Stimulated activated naive CD4-positive, alpha-beta T cell treated with Interleukin-2 at 50 U/mL for 16 hours (primary cell): Measurements from ENCODE around the gene UBE2G2.
A peak's percentile ranks its signal among the peaks of the same experiment; 100 is the strongest.

Source experiments
- DNase-seq: peaks from one replicate; lab custom pipeline; 2025; lab: John Stamatoyannopoulos, UW

Gene UBE2G2

DNA sequence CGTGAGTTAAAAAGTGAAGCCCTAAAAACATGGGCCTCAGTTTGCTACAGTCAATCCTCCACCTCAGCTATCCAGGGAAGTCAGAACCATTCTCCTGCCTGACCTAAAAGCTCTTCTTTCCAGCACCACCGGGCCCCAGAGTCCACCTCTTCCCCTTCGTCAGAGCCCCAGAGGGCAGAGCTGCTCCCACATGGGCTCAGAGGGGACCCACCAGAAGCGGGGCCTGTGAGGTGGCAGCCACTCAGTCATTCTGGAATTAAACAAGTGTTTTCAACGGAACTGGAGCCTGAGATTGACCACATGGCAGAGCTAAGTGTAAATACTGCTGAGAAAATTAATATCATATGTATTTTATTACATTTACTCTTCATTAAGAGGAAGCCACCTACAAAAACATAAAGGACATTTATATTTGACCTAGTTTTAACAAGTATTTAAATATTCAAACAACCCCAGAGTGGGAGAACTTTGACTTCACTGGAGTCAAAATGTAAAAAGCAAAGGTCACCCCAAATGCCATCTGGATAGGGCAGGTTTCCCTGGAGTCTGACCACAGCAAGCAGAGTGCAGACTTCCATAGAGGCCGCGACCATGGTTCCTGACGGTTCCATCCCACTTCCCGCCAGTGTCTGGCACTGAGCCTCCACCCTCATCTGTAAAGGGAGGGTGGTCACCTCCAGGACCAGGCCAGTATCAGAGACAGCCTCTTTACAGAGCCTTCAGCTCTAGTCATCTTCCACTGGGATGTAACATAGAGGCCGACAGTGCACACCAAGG is 14.4 kb upstream of the UBE2G2 start:
- DNase-seq, result no peak

DNA sequence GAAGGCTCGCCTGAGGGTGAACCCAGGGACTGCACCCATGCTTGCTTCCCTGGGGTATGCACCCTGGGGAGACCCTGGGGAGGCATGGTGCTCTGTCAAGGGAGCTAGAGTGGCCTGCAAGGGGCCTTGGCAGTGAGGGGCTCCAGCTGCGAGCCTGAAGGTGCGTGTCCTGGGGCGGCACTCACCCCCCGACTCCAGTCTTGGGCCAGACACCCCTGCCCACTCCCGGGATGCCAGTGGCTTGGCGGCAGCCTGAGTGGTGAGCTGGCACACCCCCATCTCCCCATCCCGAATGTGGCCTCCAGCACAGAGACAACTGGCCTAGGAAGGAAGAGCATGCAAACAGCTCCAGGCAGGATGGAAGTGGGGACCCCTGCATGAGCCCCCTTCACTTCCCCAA is 13.6 kb upstream of the UBE2G2 start:
- DNase-seq, result no peak

DNA sequence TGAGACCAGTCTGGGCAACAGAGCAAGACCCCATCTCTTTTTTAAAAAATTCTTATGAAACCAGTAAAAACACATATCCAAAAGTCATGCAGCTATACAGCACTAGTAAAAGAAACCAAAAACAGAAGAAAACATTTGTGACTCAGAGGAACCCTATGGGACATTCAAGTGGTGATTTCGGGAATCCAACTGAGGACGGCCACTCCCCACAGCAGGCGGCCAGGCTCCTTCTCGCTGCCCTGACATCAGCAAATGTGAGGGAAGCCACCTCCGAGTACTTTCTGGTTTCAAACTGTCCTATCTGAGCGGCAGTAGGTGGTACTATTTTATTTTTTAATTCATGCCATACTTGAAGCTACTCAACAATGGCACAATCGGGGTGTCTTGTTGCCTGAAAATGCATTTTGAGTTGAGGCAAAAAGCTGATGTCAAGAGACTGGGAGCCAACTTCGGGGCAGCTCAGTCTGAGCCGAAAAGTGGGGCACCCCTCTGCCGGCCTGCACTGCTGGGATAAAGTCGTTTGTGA is 12.9 kb upstream of the UBE2G2 start:
- no peak for DNase-seq

DNA sequence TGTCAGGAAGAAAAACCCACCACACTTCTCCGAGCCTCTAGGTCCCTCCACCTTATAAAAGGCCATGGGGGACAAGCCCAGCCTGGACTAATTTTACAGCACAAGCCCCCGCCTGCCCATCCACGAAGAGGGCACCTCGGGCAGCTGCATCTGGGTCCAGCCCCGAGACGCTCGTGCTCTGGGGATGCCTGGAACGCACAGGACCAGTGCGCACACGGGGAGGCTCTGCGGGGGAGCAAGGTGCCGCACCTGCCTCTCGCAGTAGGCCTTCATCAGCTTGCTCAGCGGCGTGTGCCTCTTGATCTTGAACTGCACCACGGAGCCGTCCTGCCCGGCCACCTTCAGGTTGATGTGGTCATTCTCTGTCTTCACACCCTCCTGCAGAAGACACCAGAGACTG is 12.1 kb upstream of the UBE2G2 start:
- no peak for DNase-seq

DNA sequence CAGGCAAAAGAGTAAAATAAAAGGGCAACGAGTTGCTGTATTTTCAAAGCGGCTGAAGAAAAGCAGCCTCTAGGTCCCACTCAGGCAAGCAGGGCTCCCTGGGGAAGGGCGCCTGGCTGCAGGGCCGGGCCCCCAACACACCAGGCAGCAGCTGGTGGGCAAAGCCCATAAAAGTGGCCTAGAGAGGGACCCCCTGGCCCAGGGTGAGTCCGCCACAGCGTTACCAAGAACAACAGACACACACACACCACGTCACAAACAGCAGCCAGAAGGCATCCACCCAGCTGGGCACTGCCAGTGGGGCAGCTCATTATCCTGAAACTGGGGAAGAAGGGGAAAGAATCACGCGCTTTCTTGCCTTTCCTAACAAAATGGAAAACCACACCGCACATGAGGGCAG is 11.5 kb upstream of the UBE2G2 start:
- no peak for DNase-seq

DNA sequence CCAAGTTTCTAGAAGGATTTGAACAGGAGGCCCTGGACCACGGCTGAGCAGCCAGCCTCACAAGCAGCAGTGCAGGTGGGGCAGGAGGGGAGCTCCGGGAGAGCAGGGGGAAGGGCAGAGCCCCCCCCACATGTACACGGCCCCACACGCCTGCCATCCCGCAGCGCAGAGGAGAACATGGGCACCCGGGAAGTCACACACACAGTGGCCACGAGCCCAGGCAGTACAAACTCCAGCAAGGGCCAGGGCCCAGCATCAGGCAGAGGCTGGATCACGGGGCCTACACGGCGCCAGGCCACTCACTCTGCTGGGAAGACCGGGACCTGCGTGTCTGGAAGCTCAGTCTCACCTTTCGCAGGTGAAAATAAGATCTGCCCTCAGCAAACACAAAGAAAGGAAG is 11.0 kb upstream of the UBE2G2 start:
- DNase-seq, result no peak

DNA sequence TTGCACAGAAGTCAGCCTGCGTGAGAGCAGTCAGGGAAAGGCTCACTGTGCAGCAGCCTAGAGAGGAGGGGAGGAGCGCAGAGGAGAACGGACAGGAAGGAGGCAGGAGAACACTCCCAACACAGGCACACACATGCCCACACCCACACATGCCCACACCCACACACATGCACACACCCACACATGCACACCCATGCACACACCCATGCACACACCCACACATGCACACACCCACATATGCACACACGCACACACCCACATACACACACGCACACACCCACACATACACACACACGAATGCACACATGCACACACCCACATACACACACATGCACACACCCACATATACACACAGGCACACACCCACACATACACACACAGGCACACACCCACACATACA is 9.2 kb upstream of the UBE2G2 start:
- no peak for DNase-seq

DNA sequence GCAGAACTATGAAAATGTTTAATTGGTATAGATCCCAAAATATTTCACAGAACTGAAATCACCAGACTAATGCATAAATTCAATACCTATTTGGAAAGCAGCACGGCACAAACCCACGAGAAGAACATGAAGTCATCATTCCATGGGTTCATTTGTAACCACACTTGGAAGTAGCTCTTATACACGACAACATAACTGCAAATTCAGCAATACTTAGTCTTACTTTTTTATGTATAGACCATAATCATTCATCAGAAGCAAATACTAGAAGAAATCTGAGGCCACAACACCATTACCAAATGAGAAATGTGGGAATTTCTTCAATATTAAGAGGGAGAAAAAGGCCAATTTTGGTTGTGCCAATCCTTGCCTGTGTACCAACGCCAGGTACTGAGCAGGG is 4.2 kb upstream of the UBE2G2 start:
- no peak for DNase-seq

DNA sequence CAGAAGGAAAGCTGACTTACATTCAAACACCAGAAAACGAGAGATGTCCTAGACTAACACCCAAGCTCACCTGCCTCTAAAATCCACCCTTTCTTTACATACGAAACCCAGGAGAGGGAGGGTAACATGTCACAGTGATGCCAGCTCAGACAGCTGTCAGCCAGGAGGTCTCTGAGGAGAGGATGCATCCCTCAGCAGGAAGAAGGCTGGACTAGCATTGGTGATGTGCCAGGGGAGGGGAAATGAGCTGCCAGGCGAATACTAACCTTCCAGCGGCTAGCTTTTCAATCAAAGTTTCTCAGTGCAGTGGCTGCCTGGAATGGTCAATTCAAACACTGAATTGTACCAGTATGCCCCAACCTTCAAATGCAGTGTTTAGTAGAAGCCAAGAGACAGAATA is 3.6 kb upstream of the UBE2G2 start:
- DNase-seq, result no peak

DNA sequence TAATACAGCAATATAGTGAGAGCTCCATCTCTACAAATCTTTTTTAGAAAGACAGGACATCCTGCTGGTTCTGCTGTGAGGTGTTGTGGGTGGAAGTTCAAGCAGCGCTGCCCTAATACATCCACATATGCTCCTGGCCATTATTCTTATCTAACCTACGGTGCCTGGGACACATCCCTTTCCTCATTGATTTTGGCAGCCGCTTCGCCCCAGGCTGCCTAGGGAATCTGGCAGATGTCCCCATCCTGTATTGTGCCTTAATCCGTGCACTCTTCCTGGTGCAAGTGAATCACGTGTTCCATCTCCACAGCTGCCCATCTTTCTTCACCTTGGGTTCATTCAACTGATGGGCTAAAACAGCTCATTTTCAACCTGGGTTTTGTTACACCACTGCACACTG is 3.1 kb upstream of the UBE2G2 start:
- no peak for DNase-seq

DNA sequence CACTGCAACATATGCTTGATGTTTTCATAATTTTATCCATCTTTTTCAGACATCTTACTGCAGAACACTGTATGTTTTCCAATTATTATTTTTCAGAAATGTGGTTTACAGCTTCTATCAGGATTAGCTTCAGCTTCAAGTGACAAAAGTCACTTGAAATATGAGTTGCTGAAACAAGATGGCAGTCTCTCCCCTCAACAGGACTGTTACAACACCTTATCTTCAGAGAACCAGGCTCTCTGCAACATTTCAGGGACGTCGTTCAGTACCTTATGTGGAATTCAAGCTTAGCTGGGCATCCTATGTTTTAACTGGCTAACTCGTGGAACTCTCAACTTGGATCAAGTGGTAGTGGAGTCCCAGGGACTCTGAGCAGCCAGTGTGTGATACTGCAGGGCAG is 2.0 kb upstream of the UBE2G2 start:
- DNase-seq, result no peak

DNA sequence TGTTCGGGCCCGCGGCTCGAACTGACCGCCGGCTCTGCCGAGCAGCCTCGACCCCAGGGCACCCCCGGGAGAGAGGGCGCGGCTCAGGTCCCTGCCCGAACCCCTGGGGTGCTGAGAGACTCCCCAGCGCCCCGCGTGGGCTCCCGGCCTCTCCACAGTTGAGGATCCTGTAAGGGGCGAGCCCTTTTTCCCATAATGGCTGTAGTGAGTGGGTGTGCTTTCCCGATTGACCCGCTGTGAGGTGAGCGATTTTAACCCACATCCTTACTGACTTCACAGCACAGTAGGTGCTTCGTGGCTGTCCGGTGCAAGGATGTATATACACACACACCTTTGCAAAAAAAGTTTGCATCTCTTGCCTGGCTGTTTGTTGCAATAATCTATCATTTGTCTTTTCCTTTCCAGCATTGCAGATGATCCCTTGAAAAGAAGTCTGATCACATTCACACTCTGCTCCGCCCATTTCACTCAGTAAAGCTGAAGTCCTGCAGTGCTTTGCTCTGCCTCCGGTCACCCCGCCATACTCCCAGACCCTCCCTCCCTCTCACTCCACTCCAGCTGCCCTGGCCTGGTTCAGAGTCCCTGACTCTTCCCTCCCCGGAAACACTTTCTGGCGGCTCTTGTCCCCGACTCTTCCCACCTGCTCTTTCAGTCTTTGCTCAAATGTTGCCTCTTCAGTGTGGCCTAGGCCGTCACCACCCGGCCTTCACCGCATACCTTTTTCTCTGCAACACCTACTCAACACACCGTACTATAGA is 955 bp upstream of the UBE2G2 start:
- no peak for DNase-seq

DNA sequence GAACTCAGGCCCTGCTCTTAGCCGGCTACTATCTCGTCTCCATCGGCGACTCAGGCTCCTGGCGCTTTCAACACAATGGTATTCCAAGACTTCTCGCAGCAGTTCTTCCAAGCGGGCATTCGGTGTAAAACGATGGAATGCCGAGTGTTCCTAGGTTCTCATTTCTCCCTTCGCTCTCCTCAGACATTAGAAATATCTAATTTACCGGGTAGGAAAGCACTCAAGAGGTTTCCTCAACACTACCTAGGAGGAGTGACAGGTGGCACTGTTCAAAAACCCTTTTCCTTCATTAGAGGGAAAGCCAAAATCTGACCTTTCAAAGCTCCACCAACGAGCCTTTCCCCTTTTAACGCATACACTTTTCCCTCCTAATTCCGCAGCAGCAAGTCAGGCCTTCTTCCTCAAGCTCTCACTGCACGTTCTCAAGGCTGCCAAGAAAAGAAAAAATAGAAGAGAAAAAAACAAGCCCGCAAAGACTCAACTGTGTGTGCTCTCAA is 601 bp downstream of the UBE2G2 start:
- DNase-seq, result no peak

DNA sequence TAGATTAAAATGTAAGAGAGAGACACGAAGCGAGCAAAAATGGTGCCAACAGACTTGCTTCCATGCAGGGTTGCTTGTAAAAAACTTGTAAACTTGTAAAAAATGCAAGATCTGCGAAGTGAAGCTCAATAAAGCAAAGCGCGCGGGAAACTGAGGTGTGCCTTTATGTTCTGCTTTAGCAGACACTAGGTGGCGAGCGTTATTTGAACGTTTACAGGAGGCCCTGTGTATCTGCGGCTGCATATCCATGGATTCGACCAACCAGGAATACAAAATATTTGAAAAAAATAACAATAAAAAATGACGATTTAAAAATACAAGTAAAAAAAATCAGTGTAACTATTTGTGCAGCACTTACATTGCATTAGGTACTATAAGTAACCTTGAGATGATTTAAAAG is 1.5 kb downstream of the UBE2G2 start:
- DNase-seq, result no peak

DNA sequence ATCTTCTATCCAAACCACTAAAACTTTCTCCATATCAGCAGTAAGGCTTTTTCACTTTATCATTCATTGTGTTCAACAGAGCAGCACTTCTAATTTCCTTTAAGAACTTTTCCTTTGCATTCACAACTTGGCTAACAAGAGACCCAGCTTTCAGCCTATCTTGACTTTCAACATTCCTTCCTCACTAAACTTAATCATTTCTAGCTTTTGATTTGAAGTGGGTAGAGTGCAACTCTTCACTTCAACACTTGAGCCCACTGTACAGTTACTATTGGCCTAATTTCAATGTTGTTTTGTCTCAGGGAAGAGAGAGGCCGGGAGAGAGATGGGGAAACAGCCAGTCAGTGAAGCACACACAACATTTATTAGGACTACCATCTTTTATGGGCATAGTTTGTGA is 2.0 kb downstream of the UBE2G2 start:
- no peak for DNase-seq

DNA sequence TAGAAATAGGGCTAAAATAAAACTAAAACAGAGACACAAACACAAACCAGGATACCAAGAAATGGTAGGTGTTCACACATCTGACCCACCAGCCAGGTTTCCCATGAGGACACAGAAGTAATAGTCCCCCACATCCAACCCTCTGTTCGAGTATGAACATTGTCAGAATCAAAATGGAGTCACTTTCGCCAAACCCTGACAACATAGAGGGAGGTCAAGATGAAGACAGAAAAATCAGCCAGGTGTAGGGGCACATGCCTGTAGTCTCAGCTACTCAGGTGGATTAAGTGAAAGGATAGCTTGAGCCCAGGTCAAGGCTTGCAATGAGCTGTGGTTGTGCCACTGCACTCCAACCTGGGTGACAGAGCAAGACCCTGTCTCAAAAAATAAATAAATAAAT is 3.8 kb downstream of the UBE2G2 start:
- no peak for DNase-seq

DNA sequence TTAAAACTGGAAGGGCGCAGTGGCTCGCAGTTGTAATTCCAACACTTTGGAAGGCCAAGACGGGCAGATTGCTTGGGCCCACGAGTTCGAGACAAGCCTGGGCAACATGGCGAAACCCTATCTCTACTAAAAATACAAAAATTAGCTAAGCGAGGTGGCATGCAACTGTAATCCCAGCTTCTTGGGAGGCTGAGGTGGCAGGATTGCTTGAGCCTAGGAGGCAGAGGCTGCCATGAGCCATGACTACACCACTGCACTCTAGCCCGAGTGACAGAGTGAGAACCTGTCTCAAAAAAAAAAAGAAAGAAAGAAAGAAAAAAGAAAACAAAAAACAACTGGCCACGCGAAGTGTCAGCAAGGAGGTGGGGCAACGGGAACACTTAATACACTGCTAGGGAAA is 6.3 kb downstream of the UBE2G2 start:
- DNase-seq, result no peak

DNA sequence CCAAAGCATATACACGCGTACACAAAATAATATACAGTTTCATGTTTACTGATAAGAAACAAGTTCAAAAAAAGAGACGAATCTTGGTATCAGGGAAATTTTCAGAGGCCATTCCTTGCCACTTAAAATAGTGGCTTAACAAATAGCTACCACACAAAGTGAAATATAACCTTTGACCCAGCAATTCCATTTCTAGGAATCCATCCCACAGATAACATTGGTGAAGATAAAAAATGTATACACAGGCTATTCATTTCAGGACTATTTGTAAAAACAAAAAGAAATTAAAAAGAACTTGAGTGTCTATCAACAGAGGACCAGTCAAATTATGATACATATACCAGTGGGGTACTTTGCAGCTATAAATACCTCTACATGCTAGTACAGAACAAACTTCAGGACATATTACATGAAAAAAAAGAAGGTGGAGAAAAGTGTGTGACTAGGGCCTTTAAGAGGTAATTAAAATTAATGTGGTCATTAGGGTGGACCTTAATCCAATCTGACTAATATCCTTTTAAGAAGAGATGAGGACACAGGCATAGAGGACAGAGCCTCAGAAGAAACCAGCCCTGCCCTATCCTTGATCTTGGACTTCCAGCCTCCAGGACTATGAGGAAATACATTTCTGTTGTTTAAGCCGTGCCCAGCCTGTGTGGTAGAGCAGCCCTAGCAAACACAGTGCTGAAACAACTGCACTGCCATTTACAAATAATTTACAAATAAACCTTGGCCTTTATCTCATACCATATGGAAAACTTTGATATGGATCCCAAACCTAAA is 7.8 kb downstream of the UBE2G2 start:
- no peak for DNase-seq

DNA sequence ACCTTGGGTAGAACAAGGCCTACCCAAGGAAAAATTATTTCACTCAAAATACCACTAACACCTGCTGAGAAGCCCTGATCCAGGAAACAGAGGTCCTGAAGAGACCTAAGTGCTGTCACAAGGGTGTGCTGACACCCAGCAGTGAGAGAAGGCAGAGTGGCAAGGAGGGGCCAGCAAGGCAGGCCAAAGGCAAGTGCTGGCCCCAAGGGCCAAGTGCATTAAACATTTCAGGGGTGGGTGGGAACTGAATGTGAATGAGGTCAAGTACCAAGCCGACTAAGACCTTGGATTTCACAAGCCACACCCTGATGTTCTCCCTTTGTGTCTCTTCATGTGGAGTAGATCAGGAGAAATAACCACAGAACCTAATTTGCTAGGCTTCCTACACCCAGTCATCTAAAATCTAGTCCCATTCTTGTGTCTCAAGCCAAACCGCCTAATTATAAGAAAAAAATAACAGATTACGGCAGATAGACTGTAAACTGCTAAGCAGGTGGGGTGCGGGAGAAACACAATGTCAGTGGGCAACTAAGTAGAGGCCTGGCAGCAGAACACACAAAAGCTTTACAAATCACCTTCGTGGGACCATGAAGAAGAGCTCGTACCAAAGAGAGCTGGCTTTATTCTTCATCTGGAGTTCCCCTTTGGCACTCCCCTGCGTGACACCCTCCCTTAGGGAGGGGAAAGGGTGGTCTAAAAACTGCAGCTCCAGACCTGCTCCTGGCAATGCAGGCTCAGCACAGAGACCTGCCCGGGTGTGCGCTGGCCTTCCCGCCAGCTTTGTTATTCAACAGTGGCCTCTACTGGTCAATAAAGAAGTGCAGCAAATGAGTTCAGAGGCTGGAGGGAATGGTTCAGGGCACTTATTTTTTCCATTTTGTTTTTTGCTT is 8.7 kb downstream of the UBE2G2 start:
- DNase-seq, result peak; percentile 21

DNA sequence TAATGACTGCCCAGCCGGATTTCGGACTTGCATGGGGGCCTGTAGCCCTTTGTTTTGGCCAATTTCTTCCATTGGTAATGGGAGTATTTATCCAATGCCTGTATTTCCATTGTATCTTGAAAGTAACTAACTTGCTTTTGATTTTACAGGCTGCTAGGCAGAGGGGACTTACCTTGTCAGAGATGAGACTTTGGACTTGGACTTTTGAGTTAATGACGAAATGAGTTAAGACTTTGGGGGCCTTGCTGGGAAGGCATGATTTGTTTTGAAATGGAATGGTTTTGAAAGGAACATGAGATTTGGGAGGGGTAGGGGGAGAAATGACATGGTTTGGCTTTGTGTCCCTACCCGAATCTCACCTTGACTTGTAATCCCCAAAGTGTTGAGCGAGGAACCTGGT is 9.6 kb downstream of the UBE2G2 start:
- DNase-seq, result no peak

DNA sequence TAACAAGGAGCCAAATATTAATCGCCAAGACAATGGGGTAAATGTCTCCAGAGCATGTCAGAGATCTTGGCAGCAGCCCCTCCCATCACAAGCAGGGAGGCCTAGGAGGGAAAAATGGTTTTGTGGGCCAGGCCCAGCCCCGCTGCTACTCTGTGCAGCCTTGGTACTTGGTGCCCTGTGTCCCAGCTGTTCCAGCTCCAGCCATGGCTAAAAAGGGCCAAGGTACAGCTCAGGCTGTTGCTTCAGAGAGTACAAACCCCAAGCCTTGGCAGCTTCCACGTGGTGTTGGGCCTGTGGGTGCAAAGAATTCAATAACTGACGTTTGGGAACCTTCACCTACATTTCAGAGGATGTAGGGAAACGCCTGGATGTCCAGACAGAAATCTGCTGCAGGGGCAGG is 10.4 kb downstream of the UBE2G2 start:
- DNase-seq, result no peak

DNA sequence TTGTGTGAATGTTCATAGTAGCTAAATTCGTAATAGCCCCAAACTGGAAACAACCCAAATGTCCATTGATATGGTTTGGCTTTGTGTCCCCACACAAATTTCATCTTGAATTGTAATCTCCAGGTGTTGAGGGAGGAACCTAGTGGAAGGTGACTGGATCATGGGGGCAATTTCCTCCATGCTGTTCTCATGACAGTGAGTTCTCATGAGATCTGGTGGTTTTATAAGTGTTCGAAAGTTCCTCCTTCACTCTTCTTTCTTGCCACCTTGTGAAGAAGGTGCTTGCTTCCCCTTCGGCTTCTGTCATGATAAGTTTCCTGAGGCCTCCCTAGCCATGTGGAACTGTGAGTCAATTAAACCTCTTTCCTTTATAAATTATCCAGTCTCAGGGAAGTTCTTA is 11.3 kb downstream of the UBE2G2 start:
- DNase-seq, result no peak
